Fibroblast of skin of left biceps (primary cell): ENCODE results near the gene RAB8A.
"Not testable (repeated sequence)": the region's sequence is repeated elsewhere in the genome, so short reads cannot be mapped to it uniquely, and the experiment has no call there.

ENCODE experiments used
- DNase-seq, 2 experiments: peaks; one replicate each; pipeline ENCODE4 v3.0.0-alpha.2; 2013; ENCODE audit warnings: low read depth in 2 of 2

Gene RAB8A

DNA sequence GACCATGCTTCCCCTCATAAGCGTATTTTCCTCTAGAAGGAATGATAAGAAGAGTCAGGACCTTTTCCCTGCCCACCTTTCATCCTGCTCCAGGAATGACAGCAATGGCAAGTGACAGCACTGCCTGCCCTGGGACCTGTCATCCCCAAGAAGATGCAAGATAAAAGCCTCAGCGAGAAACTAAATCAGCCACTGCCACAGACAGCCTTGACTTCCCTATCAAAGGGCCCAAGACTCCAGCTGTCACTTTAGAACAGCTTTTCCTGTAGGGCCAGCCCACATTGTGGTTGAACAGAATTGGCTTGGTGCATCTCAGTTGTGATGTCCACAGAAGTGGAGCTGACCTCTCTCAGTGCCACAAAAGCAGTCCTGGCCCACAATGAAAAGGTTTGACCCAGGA is 1.1 kb downstream of the RAB8A start:
- DNase-seq = no peak

DNA sequence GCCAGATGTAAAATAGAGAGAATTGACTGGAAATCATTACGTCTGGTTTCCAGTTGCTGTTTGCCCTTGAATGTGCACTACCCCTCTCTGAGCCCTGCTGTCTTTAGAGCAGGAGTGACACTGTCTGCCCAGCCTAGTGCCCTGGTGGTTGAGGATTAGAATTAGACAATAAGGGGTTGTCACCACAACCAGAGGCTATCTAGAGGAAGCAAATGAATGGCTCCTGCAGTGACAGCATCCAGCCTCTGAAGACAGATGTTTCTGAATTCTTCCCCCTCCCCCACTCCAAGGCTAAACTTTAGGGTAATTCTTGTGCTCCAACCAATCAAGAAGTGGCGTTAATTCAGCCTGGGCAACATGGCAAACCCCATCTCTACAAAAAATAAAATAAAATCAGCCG is 2.0 kb downstream of the RAB8A start:
- DNase-seq = no peak

DNA sequence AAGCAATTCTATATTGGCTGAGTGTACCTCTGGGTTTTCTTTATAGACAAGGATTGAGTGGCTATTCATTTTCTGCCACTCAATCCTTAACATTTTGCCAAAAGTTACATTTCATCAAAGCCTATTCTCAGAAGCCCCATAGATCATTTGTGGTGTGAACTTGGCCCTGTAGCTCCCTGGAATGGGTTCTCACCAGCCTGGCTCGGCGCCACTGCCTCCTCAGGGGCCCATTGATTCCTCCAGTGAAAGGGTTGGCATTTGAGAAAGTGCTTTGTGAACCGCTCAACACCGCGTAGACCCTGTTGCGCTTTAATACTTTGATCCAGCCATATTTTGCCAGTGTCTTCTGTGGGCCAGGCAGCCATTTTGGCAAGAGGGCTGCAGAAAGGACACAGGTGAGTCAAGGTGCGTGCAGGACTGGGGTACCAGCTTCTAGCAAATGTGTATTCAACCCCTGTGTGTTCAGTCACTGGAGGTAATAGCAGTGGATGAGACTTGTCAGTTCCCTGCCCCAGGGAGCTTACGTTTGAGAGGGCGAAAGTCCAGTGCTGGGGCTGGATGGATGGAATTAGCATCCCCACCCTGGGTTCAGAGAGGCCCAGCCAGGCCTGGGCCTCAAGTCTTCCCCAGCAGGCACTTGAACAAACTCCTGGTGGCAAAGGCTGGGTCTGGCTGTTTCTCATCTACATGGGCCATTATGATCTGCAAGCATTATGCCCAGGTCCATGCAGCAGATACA is 3.8 kb downstream of the RAB8A start:
- no peak for DNase-seq

DNA sequence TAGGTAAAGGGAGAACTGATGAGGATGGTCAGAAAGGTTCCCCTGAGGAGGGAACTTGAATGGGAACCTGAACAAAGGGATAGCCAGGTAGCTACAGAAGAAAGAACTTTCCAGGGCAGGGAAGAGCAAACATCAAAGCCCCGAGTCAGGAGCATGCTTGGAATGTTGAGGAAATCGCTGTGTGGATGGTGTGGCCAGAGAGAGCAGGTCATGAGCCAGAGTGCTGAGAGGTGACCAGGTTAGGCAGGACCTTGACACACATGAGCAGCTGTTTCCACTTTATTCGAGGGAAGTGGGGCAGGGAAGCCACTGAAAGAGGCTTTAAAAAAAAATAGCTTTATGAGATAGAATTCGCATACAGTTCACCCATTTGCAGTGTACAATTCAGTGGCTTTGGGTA is 4.4 kb downstream of the RAB8A start:
- DNase-seq = no peak

DNA sequence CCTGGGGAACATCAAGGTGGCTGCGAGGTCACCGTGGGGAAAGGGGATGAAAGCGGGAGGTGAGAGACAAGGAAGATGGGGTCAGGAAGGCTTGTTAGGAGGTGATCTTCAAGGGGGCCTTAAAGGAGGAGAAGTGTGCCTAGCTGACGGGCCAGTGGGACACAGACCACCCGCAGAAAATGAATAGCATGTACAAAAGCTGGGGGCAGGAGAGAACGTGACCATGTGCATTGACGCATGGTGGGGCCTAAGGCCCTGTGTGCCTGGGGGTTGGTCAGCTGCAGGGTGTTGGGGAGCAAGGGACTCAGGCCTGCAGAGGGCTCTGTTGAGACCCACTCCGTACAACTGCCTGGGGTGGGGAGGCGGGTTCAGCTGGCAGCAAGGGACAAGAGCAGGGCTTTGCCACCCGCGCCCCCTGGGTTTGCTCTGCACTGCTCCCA is 5.9 kb downstream of the RAB8A start:
- no peak for DNase-seq

DNA sequence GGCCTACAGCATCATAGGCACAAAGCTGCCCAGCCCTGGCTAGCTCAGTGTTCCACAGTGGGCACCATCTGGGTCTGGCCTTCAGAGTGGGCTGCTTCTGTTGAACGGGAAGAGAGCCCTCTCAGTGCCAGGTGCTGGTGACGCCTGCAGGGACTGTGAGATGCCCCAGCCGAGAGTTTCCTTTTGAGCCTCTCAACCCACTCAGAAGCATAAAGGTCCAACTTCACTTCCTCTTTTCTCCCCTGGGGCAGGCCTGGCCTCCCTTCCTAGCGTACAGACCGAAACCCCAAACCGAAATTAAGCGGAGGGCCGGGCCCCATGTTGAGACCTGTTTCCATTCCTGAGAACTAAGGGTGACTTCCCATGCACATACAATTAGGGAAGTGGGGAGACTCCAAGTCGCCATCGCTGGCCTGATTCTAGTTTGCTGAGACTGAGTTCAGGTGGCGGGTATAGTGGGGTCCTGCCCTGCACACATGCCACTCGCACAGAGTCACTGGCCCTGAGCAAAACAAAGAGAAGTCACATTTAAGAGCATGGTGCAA is 6.9 kb downstream of the RAB8A start:
- DNase-seq = no peak

DNA sequence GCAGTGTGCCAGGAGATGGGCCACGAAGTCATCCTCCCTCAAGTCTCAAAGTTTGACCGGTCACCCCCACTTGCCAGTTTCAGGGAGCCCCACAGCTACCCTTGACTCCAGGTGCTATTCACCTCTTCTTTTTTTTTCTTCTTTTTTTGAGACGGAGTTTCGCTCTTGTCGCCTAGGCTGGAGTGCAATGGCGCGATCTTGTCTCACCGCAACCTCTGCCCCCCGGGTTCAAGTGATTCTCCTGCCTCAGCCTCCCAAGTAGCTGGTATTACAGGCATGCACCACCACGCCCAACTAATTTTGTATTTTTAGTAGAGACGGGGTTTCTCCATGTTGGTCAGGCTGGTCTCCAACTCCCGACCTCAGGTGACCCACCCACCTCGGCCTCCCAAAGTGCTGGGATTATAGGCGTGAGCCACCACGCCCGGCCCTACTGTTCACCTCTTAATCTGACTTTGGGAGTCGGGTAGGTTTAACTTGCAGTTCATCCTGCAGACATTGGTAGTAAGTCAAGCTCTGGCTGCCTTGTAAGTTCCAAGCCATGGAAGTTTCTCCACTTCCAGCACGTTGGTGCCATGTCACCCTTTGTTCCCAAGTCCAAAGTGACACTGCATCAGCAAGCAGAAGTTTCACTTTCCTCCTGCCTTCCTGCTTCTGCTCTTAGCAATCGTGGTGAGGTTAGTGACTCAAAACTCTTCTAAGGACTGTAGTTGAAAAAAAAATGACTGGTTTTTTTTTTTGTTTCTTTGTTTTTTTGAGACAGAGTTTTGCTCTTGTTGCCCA is 7.6 kb downstream of the RAB8A start:
- DNase-seq = not testable (repeated sequence)

DNA sequence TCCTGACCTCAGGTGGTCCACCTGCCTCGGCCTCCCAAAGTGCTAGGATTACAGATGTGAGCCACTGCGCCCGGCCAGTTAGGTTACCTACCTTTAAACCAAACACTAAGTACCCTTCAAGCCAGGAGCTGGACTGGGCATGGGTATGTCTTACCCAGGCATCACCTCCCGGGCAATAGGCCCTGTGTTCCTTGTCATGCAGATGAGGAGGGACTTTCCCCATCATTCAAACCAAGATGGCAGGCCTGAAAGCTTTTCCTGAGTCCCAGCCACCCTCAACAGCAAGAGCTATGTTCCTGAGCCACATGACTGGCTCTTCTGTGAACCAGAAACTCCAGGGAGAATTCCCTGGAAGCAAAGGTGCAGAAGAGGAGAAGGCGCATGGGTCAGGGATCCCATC is 9.5 kb downstream of the RAB8A start:
- DNase-seq = no peak

DNA sequence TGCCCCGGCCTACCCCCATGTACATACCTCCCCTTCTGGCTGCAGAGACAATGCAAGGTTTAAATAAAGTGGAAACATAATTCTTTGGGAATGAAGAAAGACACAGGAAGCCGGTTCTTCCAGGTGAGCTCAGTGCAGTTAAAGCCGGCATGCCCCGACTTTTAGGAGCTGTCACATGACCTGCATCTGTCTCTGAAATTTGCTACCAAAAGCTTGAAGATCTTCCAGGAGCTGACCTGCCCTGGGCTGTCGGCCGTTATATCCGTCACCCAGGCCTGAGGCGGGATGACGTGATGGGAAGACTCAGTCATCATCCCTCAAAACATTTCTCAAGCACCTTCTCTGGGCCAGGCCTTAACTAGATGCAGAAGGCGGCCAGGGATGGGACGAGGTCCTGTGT is 10.3 kb downstream of the RAB8A start:
- DNase-seq = no peak

DNA sequence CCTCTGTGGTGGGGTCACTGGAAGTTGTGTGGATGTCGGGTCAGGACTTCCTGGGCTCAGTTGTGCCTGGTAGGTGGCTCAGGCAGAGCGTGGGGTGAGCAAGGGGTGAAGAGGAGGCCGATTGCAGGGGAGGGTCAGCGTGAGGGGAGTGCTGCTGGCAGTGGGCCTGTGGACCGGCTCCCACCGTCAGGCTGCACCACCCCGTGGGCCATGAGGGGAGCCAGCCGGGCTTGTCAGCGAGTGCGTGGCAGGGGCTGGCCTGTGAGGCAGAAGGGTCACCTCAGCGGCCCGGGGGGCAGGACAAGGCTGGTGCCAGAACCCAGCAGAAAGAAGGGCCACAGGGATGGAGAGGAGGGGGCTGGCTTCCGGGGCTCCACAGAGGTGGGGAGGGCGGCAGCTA is 13.3 kb downstream of the RAB8A start:
- DNase-seq = no peak

DNA sequence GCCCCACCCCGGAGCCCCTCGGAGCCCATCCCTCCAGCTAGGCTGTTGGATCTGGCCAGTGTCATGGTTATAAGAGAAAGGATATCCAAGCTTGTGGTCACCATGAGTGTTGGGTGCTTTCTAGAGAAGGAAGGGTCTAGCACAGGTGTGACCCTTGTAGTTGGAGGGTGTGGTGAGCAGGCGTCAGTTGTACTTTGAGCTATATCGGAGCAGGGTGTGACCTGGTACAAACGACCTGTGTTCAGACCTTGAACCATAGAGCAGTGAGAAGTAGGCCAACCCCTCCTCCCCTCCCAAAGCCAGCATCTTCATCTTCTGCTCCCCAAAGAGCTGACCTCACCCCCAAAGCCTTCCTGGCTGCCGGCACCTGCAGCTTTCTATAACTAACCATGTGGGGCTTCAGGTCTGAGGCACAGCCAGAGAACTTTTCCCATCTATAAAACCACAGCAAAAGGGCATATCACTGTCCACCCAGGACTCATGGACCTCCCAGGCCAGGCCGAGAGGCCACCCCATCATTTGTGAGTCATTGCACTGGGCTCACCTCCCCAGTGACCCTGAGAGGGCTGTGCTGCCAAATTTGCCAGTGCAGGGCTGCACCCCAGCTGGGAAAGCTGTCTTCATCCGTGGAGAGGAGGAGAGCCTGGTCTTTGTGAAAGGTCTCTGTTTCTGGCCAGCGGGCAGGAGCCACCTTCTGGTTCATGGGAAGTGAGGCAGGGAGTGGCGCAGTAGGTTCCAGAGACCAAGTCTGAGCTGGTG is 14.2 kb downstream of the RAB8A start:
- DNase-seq = no peak

DNA sequence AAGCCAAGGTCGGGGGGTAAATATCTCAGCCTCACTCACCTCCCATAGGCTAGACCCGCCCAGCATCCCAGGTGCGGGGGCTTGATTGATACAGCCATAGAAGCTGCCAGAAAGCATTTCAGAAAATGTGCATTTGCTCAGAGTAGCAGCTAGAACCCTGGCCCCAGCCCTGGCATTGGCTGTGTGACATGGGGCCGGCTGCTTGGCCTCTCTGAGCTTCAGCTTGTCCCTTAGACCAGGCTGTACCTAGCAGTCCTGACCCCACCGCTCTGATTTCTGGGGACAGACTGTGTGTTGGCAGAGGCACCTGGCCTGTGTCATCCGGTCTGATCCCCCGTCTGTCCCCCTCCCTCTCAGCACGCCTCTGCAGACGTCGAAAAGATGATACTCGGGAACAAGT is 15.4 kb downstream of the RAB8A start:
- no peak for DNase-seq

DNA sequence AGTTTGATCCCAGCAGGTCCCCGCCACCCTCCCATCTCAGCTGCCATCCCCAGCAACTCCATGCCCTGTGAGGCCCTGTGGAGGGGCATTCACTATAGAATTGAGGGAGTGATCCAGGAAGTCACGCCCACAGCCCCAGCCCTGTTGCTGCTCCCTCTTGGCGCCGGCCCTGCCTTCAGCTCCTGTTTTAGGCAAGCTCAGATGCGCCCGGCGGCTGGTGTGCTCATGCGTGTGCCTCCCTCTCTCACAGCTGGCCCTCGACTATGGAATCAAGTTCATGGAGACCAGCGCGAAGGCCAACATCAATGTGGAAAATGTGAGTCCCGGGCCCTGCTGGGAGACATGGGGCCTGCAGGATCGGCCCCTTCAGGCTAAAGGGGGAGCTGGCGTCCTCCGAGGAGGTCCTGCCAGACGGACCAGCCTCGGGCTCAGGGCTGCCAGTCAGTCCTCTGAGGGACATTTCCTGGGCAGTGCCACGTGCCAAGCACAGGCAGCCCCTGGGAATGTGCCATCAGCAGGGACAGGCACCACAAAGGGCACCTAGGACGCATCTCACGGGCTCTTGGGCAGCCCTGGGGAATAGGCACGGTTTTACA is 16.2 kb downstream of the RAB8A start:
- no peak for DNase-seq

DNA sequence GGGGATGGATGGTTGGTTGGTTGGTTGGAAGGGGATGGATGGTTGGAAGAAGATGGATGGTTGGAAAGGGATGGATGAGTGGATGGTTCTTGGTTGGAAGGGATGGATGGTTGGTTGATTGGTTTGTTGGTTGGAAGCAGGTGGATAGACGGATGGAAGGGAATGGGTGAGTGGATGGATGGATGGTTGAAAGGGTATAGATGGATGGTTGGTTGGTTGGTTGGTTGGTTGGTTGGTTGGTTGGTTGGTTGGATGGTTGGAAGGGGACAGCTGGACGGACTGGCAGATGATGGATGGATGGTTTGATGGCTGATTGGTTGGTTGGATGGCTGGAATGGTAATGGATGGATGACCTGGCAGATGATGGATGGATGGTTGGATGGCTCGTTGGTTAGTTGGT is 20.0 kb downstream of the RAB8A start:
- DNase-seq = no peak

DNA sequence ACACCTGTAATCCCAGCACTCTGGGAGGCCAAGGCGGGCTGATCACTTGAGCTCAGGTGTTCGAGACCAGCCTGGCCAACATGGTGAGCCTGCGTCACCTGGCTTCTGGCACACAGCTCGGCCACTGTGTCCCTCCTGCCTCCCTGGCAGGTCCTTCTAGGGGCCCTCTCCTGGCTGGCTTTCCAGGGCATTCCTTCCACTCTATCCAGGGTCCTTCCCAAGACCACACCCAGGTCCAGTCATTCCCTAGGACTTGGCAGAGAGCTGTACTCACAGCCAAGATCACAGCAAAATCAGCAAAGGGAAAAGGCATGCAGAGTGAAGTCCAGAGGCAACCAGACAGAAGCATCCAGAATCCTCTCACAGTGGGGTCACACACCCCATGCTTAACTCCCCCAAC is 22.1 kb downstream of the RAB8A start:
- no peak for DNase-seq

DNA sequence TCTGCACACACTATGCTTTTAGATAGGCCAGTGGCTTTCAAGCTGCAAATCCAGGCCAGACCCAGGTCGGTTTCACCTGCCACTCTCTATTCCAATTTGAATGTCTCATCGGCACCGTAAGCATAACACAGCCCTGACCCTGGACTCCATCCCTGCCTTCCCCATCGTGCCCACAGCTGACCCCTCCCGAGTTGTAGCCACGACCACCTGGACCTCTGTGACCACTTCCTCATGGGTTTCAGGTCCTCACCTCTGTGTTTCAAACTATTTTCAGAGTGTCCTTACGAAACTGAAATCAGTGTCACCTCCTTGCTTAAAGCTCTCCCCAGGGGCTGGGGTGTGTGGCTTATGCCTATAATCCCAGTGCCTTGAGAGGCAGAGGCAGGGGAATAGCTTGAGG is 22.8 kb downstream of the RAB8A start:
- DNase-seq = no peak

DNA sequence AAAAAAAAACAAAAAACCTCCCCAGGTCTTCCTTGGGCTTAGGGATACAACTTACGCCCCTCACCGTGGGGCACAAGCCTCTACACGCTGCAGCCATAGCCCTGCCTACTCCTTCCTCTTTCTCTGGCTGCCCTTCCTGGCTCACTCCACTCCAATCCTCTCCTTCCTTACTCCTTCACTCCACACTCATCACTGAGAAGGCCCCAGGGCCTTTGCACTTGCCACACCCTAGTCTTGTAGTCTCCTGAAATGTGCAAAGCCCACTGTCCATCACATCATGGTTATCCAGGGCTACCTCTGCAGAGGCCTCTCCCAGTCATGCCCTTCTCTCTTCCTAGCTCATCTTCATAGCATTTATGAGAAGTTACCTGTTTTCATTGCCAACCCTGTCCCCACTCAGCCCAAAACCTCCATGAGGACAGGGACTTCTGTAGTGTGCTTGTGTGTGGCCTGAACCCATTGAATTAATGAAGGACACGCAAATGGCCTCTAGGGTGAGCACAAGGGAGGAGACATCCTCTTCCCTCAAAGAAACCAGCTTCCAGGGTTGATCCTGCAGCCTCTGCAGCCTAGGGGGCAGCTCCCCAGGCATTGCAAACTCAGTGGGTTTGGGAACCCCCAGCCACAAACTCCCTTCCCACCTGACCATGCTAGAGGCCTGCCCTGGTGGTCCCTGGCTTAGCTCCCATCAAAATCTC is 23.9 kb downstream of the RAB8A start:
- DNase-seq = no peak

DNA sequence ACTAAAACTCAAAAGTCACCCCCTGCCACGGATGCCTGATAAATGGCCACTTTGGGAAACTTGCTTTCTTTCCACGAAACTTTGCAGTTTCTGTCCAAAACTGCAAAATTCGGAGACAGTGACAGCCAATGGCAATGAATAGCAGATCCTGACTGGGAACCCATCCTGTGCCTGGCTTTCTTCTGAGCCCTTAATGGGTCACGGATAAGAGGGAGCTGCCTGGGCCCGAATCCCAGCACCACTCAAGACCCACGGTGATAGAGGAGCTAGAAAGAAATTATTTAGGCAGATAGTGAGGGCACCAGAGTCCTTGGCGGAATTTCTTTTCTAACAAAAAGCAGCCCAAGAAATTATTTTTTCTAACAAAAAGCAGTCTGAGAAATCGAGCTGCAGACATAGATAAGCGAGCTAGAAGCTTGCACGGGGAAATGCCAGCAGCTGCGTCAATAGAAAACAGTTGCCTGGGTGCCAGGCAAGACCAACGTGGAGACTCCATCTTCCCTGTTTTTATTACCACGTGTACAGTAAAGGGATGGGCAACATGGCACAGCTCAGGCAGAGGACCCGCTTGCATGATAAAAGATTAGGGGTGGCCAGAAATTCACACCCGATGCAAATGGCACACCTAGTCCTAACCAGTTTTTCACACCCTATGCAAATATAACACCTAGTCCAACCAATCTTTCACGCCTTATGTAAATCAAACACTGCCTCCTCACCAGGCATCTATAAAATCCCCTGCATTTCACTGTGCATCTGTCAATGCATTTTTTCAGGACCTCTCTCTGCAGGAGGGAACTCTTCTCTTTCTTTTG is 24.7 kb downstream of the RAB8A start:
- no peak for DNase-seq

DNA sequence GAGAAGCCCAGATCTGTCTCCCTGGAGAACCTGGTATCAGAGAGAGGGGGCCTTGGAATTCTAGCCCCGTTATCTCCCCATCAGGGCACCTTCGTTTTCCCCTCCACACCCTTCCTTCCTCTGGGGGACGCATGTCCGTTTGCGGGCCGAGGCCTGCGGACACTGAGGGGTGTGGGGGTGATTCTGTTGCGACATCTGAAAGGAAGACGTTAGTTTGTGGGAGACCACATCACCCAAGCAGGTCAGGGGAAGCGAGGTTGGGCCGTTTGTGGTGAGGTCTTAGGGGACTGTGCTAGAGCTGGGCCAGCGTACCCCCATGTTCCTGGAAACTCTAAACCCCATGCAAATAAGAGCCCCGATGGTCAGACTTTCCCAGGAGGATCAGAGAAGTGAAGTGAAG is 28.1 kb downstream of the RAB8A start:
- no peak for DNase-seq

DNA sequence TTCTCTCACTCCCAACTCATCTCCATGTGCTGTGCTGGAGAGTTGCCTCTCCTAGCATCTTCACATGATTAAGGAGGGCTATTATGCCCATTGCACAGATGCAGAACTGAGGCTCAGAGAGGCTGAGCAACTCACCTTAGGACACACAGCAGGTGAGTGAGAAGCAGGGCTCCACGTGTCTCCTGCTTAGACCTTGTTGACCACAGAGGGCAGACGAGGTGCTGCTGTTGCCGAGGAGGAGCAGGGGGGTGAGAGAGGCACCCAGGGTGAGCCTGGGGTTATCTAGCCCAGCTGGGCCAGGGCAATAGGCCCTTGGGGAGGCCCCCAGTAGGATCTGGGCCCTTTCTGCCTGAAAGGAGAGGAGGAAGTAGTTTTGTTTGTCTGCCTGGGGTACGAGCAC is 29.4 kb downstream of the RAB8A start:
- no peak for DNase-seq
